Measurements from ENCODE around the gene PDE8A. TPM values are rescaled to one million over a fixed set of nuclear protein-coding genes. Genes with fewer than 3 reads are reported as not detected.

Gene PDE8A
- total RNA-seq, 1 experiment from 2014 or later = 2.3 TPM

DNA sequence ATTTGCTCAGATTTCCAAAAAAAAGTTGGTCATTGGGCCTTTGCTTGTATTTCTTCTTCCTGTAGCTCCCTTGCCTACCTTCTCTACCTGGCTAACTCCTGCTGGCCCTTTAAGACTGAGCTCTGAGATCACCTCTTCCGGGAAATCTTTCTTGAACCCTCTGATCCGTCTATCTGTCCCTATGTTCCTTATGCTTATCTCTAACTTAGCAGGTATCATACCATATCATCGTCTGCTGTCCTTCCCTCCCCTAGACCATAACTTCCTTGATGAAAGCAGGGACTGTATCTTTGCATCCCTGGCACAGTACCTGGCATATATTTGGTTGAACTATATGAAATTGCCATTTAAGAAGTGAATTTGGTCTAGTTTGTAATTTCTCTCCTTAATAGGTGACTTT, 42.3 kb downstream of the PDE8A start:
- Histone ChIP-seq H3K27me3 (ENCODE audit: control insufficient read depth, insufficient read depth, low read length) (no peaks in the 10 kb centered on the region), H3K36me3 (replicated peaks; ENCODE audit: control insufficient read depth, insufficient read depth, low read length) (no peaks in the 10 kb centered on the region), H3K4me3 (ENCODE audit: insufficient read depth, low read depth, low read length) (no peak overlapping the region)
- DNase-seq = no peak

DNA sequence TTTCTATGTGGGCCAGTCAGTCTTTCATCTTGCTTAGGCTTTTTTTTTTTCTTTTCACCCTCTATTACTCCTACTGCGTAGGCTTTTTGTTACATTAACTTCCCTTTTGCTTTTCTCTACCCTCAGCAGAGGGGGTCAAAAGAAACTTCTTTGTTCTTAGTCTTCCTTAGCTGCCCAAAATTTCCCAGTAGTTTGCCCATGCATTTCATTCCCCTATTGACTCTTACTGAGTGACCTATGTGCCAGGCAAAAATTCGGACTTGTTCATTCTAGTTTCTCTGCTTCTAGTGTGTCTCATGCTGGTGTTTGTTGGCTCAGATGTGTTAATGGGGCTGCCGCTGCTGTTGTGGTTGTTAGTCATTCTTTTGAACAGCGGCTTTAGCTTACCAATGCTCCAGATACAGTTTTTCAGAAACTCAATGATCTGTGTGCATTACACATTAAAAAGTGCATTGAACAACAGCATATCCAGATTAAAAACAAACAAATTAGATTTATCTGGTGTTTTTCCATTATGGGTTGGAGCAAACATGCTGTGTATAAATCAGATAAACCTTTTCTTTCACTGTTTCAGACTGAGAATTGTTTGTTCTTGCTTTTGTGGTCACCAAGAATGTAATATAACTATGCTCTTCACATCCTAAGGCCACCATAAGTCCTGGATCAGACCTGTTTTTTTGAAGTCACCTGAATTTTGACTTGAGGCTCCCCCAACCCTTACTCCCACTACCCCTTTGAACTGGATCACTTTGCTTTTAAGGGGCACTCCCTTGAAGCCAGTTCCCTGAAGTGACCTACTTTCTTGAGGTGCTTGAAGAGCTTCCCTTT, 43.1 kb downstream of the PDE8A start:
- no peak overlapping the region for H3K4me3 ChIP-seq (ENCODE audit: insufficient read depth, low read depth, low read length)
- DNase-seq = no peak

DNA sequence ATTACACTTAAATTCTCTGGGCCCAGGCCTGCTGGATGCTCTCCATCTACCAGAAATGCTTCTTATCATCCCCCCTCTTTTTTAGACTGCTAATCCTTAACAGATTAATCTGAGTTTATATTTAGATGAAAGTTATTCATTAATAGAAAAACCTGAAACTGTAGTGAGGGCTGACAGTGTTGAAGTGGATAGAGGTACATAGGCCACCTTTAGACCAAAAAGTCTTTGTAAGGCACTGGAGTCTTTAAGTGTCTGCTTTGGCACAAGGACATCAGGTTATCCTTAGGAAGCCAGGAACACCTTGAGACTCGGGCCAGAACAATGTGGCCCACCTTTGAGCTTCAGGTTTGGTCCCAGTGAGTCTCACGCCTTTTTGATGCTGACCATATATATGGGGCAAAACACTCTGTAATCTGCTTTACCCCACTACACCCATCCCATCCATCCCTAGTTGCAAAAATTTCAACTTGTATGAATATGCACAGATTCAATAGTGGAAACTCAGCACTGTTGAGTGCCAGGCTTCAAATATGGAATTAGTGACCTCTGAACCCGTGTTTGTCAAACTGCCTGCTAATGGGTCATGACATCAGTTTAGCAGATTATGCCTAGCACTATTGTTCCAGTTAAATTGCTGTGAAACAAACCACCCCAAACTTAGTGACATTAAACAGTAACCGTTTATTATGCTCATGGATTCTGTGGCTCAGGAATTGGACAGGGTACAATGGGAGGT, 44.0 kb downstream of the PDE8A start:
- no peak overlapping the region for H3K4me3 ChIP-seq (ENCODE audit: insufficient read depth, low read depth, low read length)
- H3K27me3 ChIP-seq (ENCODE audit: control insufficient read depth, insufficient read depth, low read length) = no peaks in the 10 kb centered on the region
- H3K36me3 ChIP-seq (replicated peaks; ENCODE audit: control insufficient read depth, insufficient read depth, low read length) = no peaks in the 10 kb centered on the region
- no peak for DNase-seq

More for the DNA sequence above, 43.1 kb downstream of the PDE8A start:
- Histone ChIP-seq H3K36me3 (replicated peaks; ENCODE audit: control insufficient read depth, insufficient read depth, low read length) (no peaks in the 10 kb centered on the region), H3K27me3 (ENCODE audit: control insufficient read depth, insufficient read depth, low read length) (no peaks in the 10 kb centered on the region)

DNA sequence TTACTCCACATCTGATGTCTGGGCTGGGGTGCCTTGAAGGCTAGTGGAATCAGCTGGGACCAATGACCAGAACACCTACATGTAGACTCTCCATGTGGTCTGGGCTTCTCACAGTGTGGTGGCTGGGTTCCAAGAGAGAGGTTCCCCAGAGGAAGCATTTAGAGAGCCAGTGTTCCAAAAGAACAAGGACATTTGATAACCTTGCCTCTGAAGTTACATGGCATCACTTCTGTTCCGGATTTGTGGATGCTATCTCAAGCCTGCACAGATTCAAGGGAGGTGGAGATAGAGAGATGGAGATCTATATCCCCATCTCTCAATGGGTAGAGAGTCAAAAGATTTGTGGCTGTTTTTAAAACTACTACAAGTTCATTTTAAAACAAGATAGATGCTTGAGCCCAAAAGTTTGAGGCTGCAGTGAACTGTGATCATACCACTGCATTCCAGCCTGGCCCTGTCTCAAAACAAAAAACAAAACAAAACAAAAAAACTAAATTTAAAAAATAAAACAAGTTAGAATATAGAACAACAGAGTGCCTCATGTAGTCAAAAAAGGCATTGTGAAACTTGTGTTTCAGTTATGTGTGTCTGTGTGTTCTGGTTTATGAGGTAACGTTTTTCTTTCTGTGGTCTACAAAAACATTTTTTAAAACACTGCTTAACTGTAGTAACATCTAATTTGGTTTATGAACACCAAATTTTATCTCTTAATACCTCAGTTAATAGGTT, 44.8 kb downstream of the PDE8A start:
- Histone ChIP-seq H3K4me3 (ENCODE audit: insufficient read depth, low read depth, low read length) (no peak overlapping the region), H3K27me3 (ENCODE audit: control insufficient read depth, insufficient read depth, low read length) (no peaks in the 10 kb centered on the region), H3K36me3 (replicated peaks; ENCODE audit: control insufficient read depth, insufficient read depth, low read length) (no peaks in the 10 kb centered on the region)
- DNase-seq = no peak

DNA sequence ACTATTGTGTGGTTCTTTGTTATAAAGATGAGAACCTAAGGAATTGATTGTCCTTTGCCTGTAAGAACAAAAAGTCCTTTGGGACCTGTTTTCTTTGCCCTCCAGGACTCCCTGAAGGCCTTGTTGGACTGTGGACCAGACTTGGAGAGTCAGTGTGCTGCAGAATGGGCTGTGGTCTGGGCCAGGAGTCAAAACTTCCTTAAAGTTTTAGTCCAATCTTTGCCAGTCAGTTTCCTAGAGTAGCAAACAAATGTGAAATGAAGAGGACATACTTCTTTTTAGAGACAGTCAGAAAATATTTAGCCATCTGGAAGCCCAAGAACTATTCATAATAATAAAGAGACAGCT, 45.4 kb downstream of the PDE8A start:
- DNase-seq = no peak
- Histone ChIP-seq H3K4me3 (ENCODE audit: insufficient read depth, low read depth, low read length) (no peak overlapping the region), H3K36me3 (replicated peaks; ENCODE audit: control insufficient read depth, insufficient read depth, low read length) (no peaks in the 10 kb centered on the region), H3K27me3 (ENCODE audit: control insufficient read depth, insufficient read depth, low read length) (no peaks in the 10 kb centered on the region)

DNA sequence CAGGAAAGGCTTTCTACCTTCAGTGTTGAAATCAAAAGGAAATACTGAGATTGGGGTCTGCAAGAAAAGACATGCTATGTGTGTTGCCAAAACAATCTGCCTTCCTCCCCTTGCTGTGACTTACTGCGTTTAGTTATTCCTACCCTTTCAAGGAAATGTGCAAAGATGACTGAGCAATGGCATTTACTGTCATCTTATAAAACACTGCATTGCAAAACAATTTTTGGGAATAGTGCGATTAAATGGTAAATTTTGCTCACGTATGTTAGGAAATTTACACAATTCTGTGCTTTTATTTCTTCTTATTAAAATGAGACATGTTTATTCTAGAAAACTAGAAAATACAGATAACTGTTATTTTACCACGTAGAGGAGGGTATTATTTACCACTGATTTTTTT, 45.8 kb downstream of the PDE8A start:
- Histone ChIP-seq H3K36me3 (replicated peaks; ENCODE audit: control insufficient read depth, insufficient read depth, low read length) (no peaks in the 10 kb centered on the region), H3K27me3 (ENCODE audit: control insufficient read depth, insufficient read depth, low read length) (no peaks in the 10 kb centered on the region), H3K4me3 (ENCODE audit: insufficient read depth, low read depth, low read length) (no peak overlapping the region)
- DNase-seq = no peak

DNA sequence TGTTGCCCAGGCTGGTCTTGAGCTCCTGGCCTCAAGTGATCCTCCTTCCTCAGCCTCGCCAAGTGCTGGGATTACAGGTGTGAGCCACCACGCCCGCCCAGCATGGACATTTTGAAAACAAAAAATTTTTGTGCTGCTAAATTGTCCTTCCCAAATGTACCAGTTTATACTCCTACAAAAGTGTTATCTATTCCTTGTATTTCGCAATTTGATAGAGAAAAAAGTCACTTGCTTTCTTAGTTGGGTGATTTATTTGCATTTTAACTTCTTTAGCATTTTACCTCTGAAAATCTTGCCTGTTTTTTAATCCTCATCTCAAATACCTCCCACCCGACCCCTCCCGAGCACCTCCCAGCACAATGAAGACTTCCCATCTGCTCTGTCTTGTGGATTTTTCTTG, 46.8 kb downstream of the PDE8A start:
- no peak for DNase-seq
- Histone ChIP-seq H3K4me3 (ENCODE audit: insufficient read depth, low read depth, low read length) (no peak overlapping the region), H3K36me3 (replicated peaks; ENCODE audit: control insufficient read depth, insufficient read depth, low read length) (no peaks in the 10 kb centered on the region)

DNA sequence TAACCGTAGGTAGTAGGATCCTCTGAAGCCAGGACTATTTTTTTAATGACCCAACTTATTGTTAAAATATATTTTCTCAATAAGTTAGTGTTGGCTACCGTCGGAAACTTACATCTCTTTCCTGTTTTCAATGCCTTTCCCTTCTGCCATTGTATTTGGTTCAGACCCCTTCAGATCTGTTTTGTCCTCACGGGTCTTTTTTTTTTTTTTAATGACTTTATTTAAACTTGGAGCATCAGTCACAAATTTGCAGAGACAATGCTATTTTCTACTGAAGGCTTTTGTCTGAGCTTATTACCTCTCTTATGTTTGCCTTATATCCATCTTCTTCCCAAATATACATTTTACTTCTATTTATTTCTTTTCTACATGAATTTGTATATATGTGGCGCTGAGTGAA, 47.6 kb downstream of the PDE8A start:
- no peaks in the 10 kb centered on the region for H3K27me3 ChIP-seq (ENCODE audit: control insufficient read depth, insufficient read depth, low read length)
- no peak overlapping the region for H3K4me3 ChIP-seq (ENCODE audit: insufficient read depth, low read depth, low read length)
- DNase-seq = no peak
- no peaks in the 10 kb centered on the region for H3K36me3 ChIP-seq (replicated peaks; ENCODE audit: control insufficient read depth, insufficient read depth, low read length)

More for the DNA sequence above, 46.8 kb downstream of the PDE8A start:
- no peaks in the 10 kb centered on the region for H3K27me3 ChIP-seq (ENCODE audit: control insufficient read depth, insufficient read depth, low read length)

DNA sequence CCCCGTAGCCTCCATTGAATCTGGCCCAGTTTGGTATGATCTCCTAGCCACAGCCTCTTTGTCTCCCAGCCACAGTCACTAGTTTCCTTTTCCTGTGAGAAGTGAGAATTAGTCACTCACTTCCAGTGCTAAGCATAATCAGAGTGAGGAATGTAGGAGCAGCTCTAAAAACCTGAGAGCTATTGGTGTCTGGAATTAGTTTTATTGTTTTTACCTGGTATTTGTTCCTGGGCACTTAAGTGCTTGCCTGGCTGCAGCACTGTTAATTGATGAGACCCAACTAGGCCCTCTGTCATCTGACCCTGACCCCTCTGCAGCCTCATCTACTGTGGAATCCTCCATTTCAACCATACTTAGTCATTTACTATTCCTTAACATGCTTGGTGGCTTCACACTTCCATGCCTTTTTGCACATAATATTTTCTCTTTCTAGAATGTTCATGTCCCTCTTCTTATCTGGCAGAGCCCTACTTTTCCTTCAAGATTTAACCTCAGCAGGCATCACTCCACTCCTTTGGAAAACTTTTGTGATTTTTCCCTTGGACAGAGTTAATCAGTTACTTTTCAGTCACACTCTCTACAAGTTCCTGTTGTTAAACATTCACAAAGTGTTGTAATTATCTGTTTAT, 48.8 kb downstream of the PDE8A start:
- no peak for DNase-seq
- Histone ChIP-seq H3K4me3 (ENCODE audit: insufficient read depth, low read depth, low read length) (no peak overlapping the region), H3K27me3 (ENCODE audit: control insufficient read depth, insufficient read depth, low read length) (no peaks in the 10 kb centered on the region), H3K36me3 (replicated peaks; ENCODE audit: control insufficient read depth, insufficient read depth, low read length) (no peaks in the 10 kb centered on the region)

DNA sequence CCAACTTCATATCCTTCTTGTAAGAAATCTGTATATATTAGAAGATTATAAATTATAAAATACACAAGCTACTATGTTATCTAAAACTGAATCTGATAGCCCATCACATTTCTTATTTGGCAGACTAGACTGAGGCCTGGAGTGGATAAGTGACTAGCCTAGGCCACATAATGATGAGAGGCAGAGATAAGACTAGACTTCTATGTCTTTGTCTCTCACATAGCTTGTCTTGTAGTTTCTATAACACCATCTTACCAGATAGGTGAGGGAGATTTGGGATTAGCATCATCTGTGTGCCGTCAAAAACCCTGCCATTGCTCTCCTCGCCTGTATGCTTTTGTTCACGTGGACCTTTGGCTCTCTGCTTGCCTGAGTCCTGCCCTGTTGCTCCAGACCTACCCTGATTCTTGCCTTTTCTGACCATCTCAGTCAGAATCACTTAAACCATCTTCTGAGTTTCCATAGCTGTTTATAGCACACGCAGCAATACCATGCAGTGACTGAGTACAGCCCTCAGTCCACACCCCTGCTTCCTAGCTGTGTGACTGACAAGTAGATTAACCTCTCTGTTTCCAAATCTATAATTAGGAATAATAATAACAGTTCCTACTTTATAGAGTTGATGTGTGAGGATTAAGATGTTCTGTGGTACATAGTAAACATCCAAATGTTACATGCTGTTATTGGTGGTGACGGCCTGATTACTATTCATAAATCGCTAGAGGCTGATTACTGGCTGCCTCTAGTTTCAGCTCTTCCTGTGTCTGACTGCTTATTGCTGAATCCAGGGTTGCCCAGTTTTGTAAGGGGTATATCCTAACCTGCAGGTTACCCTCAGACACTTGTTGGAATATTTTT, 49.7 kb downstream of the PDE8A start:
- H3K27me3 ChIP-seq (ENCODE audit: control insufficient read depth, insufficient read depth, low read length) = no peaks in the 10 kb centered on the region
- no peaks in the 10 kb centered on the region for H3K36me3 ChIP-seq (replicated peaks; ENCODE audit: control insufficient read depth, insufficient read depth, low read length)
- DNase-seq = no peak
- no peak overlapping the region for H3K4me3 ChIP-seq (ENCODE audit: insufficient read depth, low read depth, low read length)

DNA sequence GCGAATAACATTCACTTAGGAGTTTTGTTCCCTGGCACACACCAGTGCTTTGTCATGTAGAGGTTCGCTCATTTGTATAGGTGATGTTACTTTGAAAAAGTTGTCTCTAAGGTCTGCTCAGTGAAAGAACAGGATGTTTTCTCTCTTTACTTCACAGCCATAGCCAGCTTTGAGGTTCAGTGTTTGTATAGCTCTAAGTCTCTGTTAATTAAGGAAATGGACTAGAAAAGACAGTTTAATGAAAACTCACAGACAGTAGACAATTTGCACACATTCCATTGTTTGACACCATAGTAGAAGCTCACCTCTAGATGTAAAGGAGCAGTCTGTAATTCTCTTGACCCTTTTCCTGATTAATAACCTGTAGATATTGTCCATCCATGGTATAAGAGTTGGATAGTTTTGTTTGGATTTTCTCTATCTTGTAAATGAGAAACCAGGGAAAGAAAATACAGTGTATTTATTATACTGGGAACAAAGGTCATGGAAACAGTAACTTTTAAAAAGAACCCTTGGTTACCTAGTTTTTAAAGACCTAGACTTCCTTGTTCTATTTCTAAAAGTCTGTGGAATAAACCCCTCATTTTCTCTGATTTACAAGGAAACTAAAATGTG, 50.4 kb downstream of the PDE8A start:
- Histone ChIP-seq H3K36me3 (replicated peaks; ENCODE audit: control insufficient read depth, insufficient read depth, low read length) (no peaks in the 10 kb centered on the region), H3K4me3 (ENCODE audit: insufficient read depth, low read depth, low read length) (no peak overlapping the region), H3K27me3 (ENCODE audit: control insufficient read depth, insufficient read depth, low read length) (no peaks in the 10 kb centered on the region)
- DNase-seq = no peak

DNA sequence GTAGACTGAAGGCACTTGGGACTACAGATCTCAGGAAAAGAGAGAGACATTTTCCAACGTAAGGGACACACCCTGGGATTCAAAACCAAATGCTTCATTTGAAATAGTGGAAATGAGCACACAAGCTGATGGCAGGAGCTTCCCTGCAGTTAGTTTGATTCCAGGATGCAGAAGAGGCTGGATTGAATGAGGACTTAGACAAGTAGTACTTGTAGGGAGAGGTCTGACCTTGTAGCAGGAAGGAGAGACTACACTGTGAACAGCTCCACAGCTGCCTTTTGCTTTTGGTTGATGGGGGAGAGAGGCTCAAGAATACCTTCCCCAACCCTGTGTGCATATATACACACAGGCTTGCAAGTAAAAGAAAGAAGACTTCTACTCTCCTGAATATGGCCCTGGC, 51.5 kb downstream of the PDE8A start:
- Histone ChIP-seq H3K4me3 (ENCODE audit: insufficient read depth, low read depth, low read length) (no peak overlapping the region), H3K27me3 (ENCODE audit: control insufficient read depth, insufficient read depth, low read length) (no peaks in the 10 kb centered on the region), H3K36me3 (replicated peaks; ENCODE audit: control insufficient read depth, insufficient read depth, low read length) (no peaks in the 10 kb centered on the region)
- no peak for DNase-seq

DNA sequence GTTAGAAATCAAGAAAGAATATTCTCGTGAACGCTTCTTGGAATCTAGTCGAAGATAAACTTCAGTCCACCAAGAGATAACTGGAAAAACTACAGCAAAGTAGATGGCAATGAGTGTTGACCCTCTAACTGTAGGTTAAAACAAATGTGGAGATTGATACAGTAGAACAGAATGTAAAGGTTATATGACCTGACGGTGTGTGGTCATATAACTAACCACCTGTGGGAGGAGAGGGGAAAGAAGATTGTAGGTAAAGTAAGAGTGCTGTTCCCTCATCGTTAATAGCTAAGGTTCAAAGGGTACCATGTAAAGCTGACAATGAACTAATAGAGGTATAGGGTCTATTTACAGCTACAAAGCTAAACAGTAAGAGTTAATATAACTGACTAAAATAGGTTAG, 52.6 kb downstream of the PDE8A start:
- DNase-seq = no peak
- Histone ChIP-seq H3K36me3 (replicated peaks; ENCODE audit: control insufficient read depth, insufficient read depth, low read length) (no peaks in the 10 kb centered on the region), H3K4me3 (ENCODE audit: insufficient read depth, low read depth, low read length) (no peak overlapping the region), H3K27me3 (ENCODE audit: control insufficient read depth, insufficient read depth, low read length) (no peaks in the 10 kb centered on the region)
